K562 (cell line): ENCODE data around the gene SH3TC1. TPM values are rescaled to one million over a fixed set of nuclear protein-coding genes. Genes with fewer than 3 reads are reported as not detected.

ENCODE experiments used
- ARID3A ChIP-seq: IDR thresholded peaks from 2 replicates; pipeline ENCODE4 v1.6.1; 2012; ENCODE audit warnings: low read depth, low read length, improper control_type of control experiment, borderline replicate concordance
- BCOR ChIP-seq: fragments of 450-650 bp; IDR thresholded peaks from 2 replicates; pipeline ENCODE4 v1.6.1; 2016
- BRD9 ChIP-seq: fragments of 450-650 bp; IDR thresholded peaks from 2 replicates; pipeline ENCODE4 v1.6.1; 2018; ENCODE audit warnings: low read depth; ENCODE audit not compliant: partially characterized antibody
- CHCHD3 ChIP-seq: fragments of 250-450 bp; sonication (Bioruptor Pico); IDR thresholded peaks from 2 replicates; pipeline ENCODE4 v2.1.2; 2022; ENCODE audit warnings: mild to moderate bottlenecking
- DEAF1 ChIP-seq: fragments of 450-650 bp; formaldehyde crosslinking; IDR thresholded peaks from 2 replicates; pipeline ENCODE4 v1.4.0; 2020; ENCODE audit warnings: mild to moderate bottlenecking, moderate library complexity
- FOXM1 ChIP-seq, 2 experiments: fragments of 450-650 bp in 1 of 2; sonication (generic) in 1 of 2; formaldehyde crosslinking in 1 of 2; IDR thresholded peaks; 2 replicates each; pipeline versions ENCODE4 v1.6.1 to v1.9.0; 2017 to 2022; ENCODE audit warnings: low read depth in 2 of 2, mild to moderate bottlenecking in 2 of 2, missing genetic modification reagents in 1 of 2, moderate library complexity in 1 of 2
- GABPB2 ChIP-seq: fragments of 250-450 bp; sonication (Bioruptor Pico); conservative IDR thresholded peaks from 2 replicates; pipeline ENCODE4 v1.5.1; 2021; ENCODE audit warnings: mild to moderate bottlenecking
- JUN ChIP-seq, 2 experiments: sonication (generic) in 1 of 2; formaldehyde crosslinking in 1 of 2; IDR thresholded peaks; 2 replicates each; pipeline versions ENCODE4 v1.6.1 to v1.8.0; 2012 to 2022; ENCODE audit warnings: borderline replicate concordance in 2 of 2, mild to moderate bottlenecking in 2 of 2, improper control_type of control experiment in 1 of 2, low read depth in 1 of 2, low read length in 1 of 2, missing genetic modification reagents in 1 of 2
- KHSRP ChIP-seq: fragments of 450-650 bp; IDR thresholded peaks from 2 replicates; pipeline ENCODE4 v1.6.1; 2017
- RBM22 ChIP-seq: fragments of 200-400 bp; formaldehyde crosslinking; IDR thresholded peaks from 2 replicates; pipeline ENCODE4 v1.6.1; 2018; ENCODE audit warnings: low read length, low read depth; ENCODE audit not compliant: poor library complexity, severe bottlenecking
- SREBF2 ChIP-seq: sonication (generic); formaldehyde crosslinking; IDR thresholded peaks from 2 replicates; pipeline ENCODE4 v1.4.0; 2020; ENCODE audit warnings: mild to moderate bottlenecking, missing genetic modification reagents
- TAF1 ChIP-seq: IDR thresholded peaks from 2 replicates; pipeline ENCODE4 v1.6.1; 2011; ENCODE audit warnings: mild to moderate bottlenecking, low read length, moderate library complexity; ENCODE audit not compliant: insufficient read depth, control insufficient read depth, severe bottlenecking; ENCODE audit errors: extremely low read depth
- UBTF ChIP-seq, 2 experiments: IDR thresholded peaks; 2 replicates each; pipeline ENCODE4 v1.6.1; 2012; ENCODE audit warnings: improper control_type of control experiment in 2 of 2, low read depth in 2 of 2, low read length in 2 of 2, borderline replicate concordance in 1 of 2
- ZNF282 ChIP-seq: sonication (generic); formaldehyde crosslinking; IDR thresholded peaks from 2 replicates; pipeline ENCODE4 v1.8.1; 2023; ENCODE audit warnings: missing genetic modification reagents
- ZNF584 ChIP-seq: fragments of 200-800 bp; sonication (Bioruptor generic); IDR thresholded peaks from 2 replicates; pipeline ENCODE4 v1.6.1; 2016; ENCODE audit warnings: low read depth, mild to moderate bottlenecking, missing genetic modification characterization, missing compliant biosample characterization
- polyA plus RNA-seq, 8 experiments: library from polyadenylated mRNA; depleted of rRNA in 4 of 8; stranded (reverse) in 5 of 8; unstranded in 3 of 8; fragments of >200 nt; fragmentation: Nextera tagmentation in 2 of 8; fragmentation: Illumina TruSeq in 1 of 8; extraction: Ambion mirVana in 2 of 8; extraction: Trizol in 1 of 8; gene quantifications; 2 replicates each; pipeline versions ENCODE4 v1.2.1 to v1.2.3, GENCODE V29; 2011 to 2014; ENCODE audit warnings: inconsistent platforms in 1 of 8, missing spikeins in 1 of 8
- total RNA-seq, 7 experiments: library from RNA; depleted of rRNA in 6 of 7; stranded (reverse); fragments of >200 nt in 6 of 7; fragmentation: Illumina TruSeq in 2 of 7; extraction: Trizol in 2 of 7; gene quantifications; 2 replicates each; pipeline versions ENCODE4 v1.2.1 to v1.2.3, GENCODE V29; 2011 to 2021; ENCODE audit warnings: low replicate concordance in 1 of 7
- TF ChIP-seq, protein P1 (sequence below): sonication (generic); formaldehyde crosslinking; IDR thresholded peaks from 2 replicates; pipeline ENCODE4 v1.8.0; 2022; ENCODE audit warnings: missing genetic modification reagents, mild to moderate bottlenecking, borderline replicate concordance
- TF ChIP-seq, protein P2 (sequence below): sonication (generic); formaldehyde crosslinking; IDR thresholded peaks from 2 replicates; pipeline ENCODE4 v1.8.0; 2022; ENCODE audit warnings: mild to moderate bottlenecking, missing genetic modification reagents

SH3TC1 gene
- total and polyA plus RNA-seq, 9 of the 15 experiments (the other 6 are each of a cell fraction or from before 2014, with no cell fraction given): 0.04 to 2.1 (median 0.48) TPM; not detected in 1

GRCh38 chr4:8176547-8177399 is 22.3 kb upstream of the SH3TC1 start (continued):
- TF ChIP-seq FOXM1 (IDR thresholded peaks at IDR 0.05; ENCODE audit: low read depth): no peak
- TF ChIP-seq FOXM1 (CRISPR knock-in tag; IDR thresholded peaks at IDR 0.05; ENCODE audit: low read depth): no peak
- no peak for TF ChIP-seq BCOR
- no peak for TF ChIP-seq ZNF282 (CRISPR knock-in tag)
- TF ChIP-seq TAF1: no peak
- TF ChIP-seq ZNF584 (CRISPR knock-in tag): no peak
- no peak for TF ChIP-seq ARID3A
- TF ChIP-seq, protein P1, sequence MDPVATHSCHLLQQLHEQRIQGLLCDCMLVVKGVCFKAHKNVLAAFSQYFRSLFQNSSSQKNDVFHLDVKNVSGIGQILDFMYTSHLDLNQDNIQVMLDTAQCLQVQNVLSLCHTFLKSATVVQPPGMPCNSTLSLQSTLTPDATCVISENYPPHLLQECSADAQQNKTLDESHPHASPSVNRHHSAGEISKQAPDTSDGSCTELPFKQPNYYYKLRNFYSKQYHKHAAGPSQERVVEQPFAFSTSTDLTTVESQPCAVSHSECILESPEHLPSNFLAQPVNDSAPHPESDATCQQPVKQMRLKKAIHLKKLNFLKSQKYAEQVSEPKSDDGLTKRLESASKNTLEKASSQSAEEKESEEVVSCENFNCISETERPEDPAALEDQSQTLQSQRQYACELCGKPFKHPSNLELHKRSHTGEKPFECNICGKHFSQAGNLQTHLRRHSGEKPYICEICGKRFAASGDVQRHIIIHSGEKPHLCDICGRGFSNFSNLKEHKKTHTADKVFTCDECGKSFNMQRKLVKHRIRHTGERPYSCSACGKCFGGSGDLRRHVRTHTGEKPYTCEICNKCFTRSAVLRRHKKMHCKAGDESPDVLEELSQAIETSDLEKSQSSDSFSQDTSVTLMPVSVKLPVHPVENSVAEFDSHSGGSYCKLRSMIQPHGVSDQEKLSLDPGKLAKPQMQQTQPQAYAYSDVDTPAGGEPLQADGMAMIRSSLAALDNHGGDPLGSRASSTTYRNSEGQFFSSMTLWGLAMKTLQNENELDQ: no peak
- no peak for TF ChIP-seq KHSRP
- TF ChIP-seq UBTF (IDR thresholded peaks at IDR 0.05; ENCODE audit: borderline replicate concordance in 1 of 2, low read depth in 2 of 2, low read length in 2 of 2): no peak
- no peak for TF ChIP-seq RBM22
- no peak for TF ChIP-seq SREBF2 (CRISPR knock-in tag)
- TF ChIP-seq, protein P2, sequence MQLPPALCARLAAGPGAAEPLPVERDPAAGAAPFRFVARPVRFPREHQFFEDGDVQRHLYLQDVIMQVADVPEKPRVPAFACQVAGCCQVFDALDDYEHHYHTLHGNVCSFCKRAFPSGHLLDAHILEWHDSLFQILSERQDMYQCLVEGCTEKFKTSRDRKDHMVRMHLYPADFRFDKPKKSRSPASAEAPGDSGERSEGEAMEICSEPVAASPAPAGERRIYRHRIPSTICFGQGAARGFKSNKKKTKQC: no peak
- no peak for TF ChIP-seq CHCHD3 (CRISPR knock-in tag)
- peak; percentile 74 for TF ChIP-seq DEAF1 (CRISPR knock-in tag)
- TF ChIP-seq GABPB2 (CRISPR knock-in tag): no peak
- TF ChIP-seq JUN (IDR thresholded peaks at IDR 0.05; ENCODE audit: borderline replicate concordance, low read depth, low read length): no peak
- no peak for TF ChIP-seq JUN (CRISPR knock-in tag; IDR thresholded peaks at IDR 0.05; ENCODE audit: borderline replicate concordance)
- no peak for TF ChIP-seq BRD9
